Neuron (in vitro differentiated cells): ENCODE measurements around the gene RCOR3.

Experiments used
- H2AFZ ChIP-seq: one replicate; pipeline ENCODE4 v1.6.1; 2013; ENCODE audit warnings: low read depth, mild to moderate bottlenecking, inconsistent platforms, low read length, moderate library complexity
- H3K27me3 ChIP-seq: one replicate; pipeline ENCODE4 v1.6.1; 2013; ENCODE audit warnings: low read length; ENCODE audit not compliant: insufficient read depth
- H3K36me3 ChIP-seq: one replicate; pipeline ENCODE4 v1.6.1; 2013; ENCODE audit warnings: low read length; ENCODE audit not compliant: insufficient read depth
- H3K4me1 ChIP-seq: one replicate; pipeline ENCODE4 v1.6.1; 2013; ENCODE audit warnings: low read length; ENCODE audit not compliant: insufficient read depth
- H3K4me3 ChIP-seq: 2 replicates; pipeline ENCODE4 v1.5.1; 2013; ENCODE audit warnings: mild to moderate bottlenecking, low read length, moderate library complexity
- H3K9me3 ChIP-seq: one replicate; pipeline ENCODE4 v1.6.1; 2013; ENCODE audit warnings: low read length

RCOR3 gene

GRCh38 chr1:211332036-211332616 is 73.0 kb downstream of the RCOR3 start:
- no peaks in the 10 kb centered on the region for H3K4me1 ChIP-seq
- no peak overlapping the region for H2AFZ ChIP-seq
- no peaks in the 10 kb centered on the region for H3K9me3 ChIP-seq
- no peaks in the 10 kb centered on the region for H3K36me3 ChIP-seq
- H3K4me3 ChIP-seq = no peak overlapping the region
- H3K27me3 ChIP-seq = peaks cover 7% of the 10 kb centered on the region

- Histone ChIP-seq H2AFZ (no peak overlapping the region), H3K4me1 (no peaks in the 10 kb centered on the region), H3K36me3 (no peaks in the 10 kb centered on the region), H3K27me3 (peaks cover under 1% of the 10 kb centered on the region), H3K4me3 (no peak overlapping the region), H3K9me3 (no peaks in the 10 kb centered on the region)
Measured at GRCh38 chr1:211332830-211333229, 73.7 kb downstream of the RCOR3 start.

GRCh38 chr1:211333906-211334305 is 74.7 kb downstream of the RCOR3 start:
- no peak overlapping the region for H2AFZ ChIP-seq
- H3K27me3 ChIP-seq = no peaks in the 10 kb centered on the region
- H3K36me3 ChIP-seq = no peaks in the 10 kb centered on the region
- no peaks in the 10 kb centered on the region for H3K4me1 ChIP-seq
- H3K9me3 ChIP-seq = no peaks in the 10 kb centered on the region
- no peak overlapping the region for H3K4me3 ChIP-seq

GRCh38 chr1:211334986-211335385 is 75.8 kb downstream of the RCOR3 start:
- no peak overlapping the region for H2AFZ ChIP-seq
- no peaks in the 10 kb centered on the region for H3K27me3 ChIP-seq
- H3K9me3 ChIP-seq = no peaks in the 10 kb centered on the region
- H3K4me3 ChIP-seq = no peak overlapping the region
- no peaks in the 10 kb centered on the region for H3K36me3 ChIP-seq
- H3K4me1 ChIP-seq = no peaks in the 10 kb centered on the region

- no peak overlapping the region for H2AFZ ChIP-seq
- no peaks in the 10 kb centered on the region for H3K27me3 ChIP-seq
- H3K36me3 ChIP-seq = no peaks in the 10 kb centered on the region
- H3K4me3 ChIP-seq = no peak overlapping the region
- H3K4me1 ChIP-seq = no peaks in the 10 kb centered on the region
- H3K9me3 ChIP-seq = no peaks in the 10 kb centered on the region
Measured at GRCh38 chr1:211335522-211336157, 76.5 kb downstream of the RCOR3 start.

- Histone ChIP-seq H3K9me3 (no peaks in the 10 kb centered on the region), H3K36me3 (no peaks in the 10 kb centered on the region), H3K4me1 (no peaks in the 10 kb centered on the region), H3K4me3 (no peak overlapping the region), H3K27me3 (no peaks in the 10 kb centered on the region), H2AFZ (no peak overlapping the region)
Measured at GRCh38 chr1:211336161-211336560, 77.0 kb downstream of the RCOR3 start.

GRCh38 chr1:211336775-211337174 is 77.6 kb downstream of the RCOR3 start:
- H3K4me3 ChIP-seq = no peak overlapping the region
- H2AFZ ChIP-seq = no peak overlapping the region
- H3K9me3 ChIP-seq = no peaks in the 10 kb centered on the region
- H3K36me3 ChIP-seq = no peaks in the 10 kb centered on the region
- no peaks in the 10 kb centered on the region for H3K4me1 ChIP-seq
- H3K27me3 ChIP-seq = no peaks in the 10 kb centered on the region

GRCh38 chr1:211337430-211338223 is 78.5 kb downstream of the RCOR3 start:
- H3K4me3 ChIP-seq = no peak overlapping the region
- no peaks in the 10 kb centered on the region for H3K9me3 ChIP-seq
- H3K36me3 ChIP-seq = no peaks in the 10 kb centered on the region
- H3K27me3 ChIP-seq = no peaks in the 10 kb centered on the region
- H2AFZ ChIP-seq = no peak overlapping the region
- no peaks in the 10 kb centered on the region for H3K4me1 ChIP-seq

GRCh38 chr1:211338224-211338620 is 79.1 kb downstream of the RCOR3 start:
- H2AFZ ChIP-seq = no peak overlapping the region
- H3K4me3 ChIP-seq = no peak overlapping the region
- no peaks in the 10 kb centered on the region for H3K4me1 ChIP-seq
- no peaks in the 10 kb centered on the region for H3K9me3 ChIP-seq
- H3K36me3 ChIP-seq = no peaks in the 10 kb centered on the region
- no peaks in the 10 kb centered on the region for H3K27me3 ChIP-seq

GRCh38 chr1:211339631-211340041 is 80.5 kb downstream of the RCOR3 start:
- no peak overlapping the region for H3K4me3 ChIP-seq
- H2AFZ ChIP-seq = no peak overlapping the region
- H3K4me1 ChIP-seq = no peaks in the 10 kb centered on the region
- H3K27me3 ChIP-seq = no peaks in the 10 kb centered on the region
- no peaks in the 10 kb centered on the region for H3K9me3 ChIP-seq
- no peaks in the 10 kb centered on the region for H3K36me3 ChIP-seq

GRCh38 chr1:211340622-211341507 is 81.7 kb downstream of the RCOR3 start:
- H2AFZ ChIP-seq = no peak overlapping the region
- H3K4me1 ChIP-seq = no peaks in the 10 kb centered on the region
- H3K36me3 ChIP-seq = no peaks in the 10 kb centered on the region
- H3K4me3 ChIP-seq = no peak overlapping the region
- no peaks in the 10 kb centered on the region for H3K27me3 ChIP-seq
- no peaks in the 10 kb centered on the region for H3K9me3 ChIP-seq

GRCh38 chr1:211341999-211342398 is 82.8 kb downstream of the RCOR3 start:
- Histone ChIP-seq H3K4me3 (no peak overlapping the region), H3K27me3 (no peaks in the 10 kb centered on the region), H3K4me1 (no peaks in the 10 kb centered on the region), H2AFZ (no peak overlapping the region), H3K9me3 (no peaks in the 10 kb centered on the region), H3K36me3 (no peaks in the 10 kb centered on the region)

- Histone ChIP-seq H3K27me3 (no peaks in the 10 kb centered on the region), H2AFZ (no peak overlapping the region), H3K4me3 (no peak overlapping the region), H3K4me1 (no peaks in the 10 kb centered on the region), H3K36me3 (no peaks in the 10 kb centered on the region), H3K9me3 (no peaks in the 10 kb centered on the region)
Measured at GRCh38 chr1:211343607-211344006, 84.4 kb downstream of the RCOR3 start.
